VCaP (cell line): ENCODE measurements around the gene SYT11.

Experiments
- H3K27ac ChIP-seq: fragments of 450-650 bp; 2 replicates; pipeline ENCODE4 v1.5.1; 2017
- TF ChIP-seq, protein P1 (sequence below): fragments of 450-650 bp; conservative IDR thresholded peaks from 2 replicates; pipeline ENCODE4 v1.5.1; 2017; ENCODE audit warnings: mild to moderate bottlenecking, moderate library complexity

The SYT11 gene

DNA sequence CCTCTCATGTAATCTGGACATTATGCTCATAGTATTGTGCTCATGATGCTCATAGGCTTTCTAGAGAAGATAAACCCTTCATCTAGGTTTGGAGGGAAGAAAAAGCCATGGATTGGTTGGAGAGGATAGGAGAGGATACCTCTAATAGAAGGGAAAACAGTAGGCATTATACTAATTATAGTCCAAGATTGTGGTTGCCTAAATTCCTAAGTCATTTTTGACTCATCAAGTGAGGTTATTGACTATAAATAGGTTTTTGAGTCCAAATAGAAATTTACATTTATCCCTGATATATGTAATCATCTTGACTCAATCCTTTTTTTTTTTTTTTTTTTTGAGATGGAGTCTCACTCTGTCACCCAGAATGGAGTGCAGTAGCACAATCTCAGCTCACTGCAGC lies 5.0 kb downstream of the SYT11 start:
- H3K27ac ChIP-seq: no peak overlapping the region
- TF ChIP-seq, protein P1, sequence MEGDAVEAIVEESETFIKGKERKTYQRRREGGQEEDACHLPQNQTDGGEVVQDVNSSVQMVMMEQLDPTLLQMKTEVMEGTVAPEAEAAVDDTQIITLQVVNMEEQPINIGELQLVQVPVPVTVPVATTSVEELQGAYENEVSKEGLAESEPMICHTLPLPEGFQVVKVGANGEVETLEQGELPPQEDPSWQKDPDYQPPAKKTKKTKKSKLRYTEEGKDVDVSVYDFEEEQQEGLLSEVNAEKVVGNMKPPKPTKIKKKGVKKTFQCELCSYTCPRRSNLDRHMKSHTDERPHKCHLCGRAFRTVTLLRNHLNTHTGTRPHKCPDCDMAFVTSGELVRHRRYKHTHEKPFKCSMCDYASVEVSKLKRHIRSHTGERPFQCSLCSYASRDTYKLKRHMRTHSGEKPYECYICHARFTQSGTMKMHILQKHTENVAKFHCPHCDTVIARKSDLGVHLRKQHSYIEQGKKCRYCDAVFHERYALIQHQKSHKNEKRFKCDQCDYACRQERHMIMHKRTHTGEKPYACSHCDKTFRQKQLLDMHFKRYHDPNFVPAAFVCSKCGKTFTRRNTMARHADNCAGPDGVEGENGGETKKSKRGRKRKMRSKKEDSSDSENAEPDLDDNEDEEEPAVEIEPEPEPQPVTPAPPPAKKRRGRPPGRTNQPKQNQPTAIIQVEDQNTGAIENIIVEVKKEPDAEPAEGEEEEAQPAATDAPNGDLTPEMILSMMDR: no peak

DNA sequence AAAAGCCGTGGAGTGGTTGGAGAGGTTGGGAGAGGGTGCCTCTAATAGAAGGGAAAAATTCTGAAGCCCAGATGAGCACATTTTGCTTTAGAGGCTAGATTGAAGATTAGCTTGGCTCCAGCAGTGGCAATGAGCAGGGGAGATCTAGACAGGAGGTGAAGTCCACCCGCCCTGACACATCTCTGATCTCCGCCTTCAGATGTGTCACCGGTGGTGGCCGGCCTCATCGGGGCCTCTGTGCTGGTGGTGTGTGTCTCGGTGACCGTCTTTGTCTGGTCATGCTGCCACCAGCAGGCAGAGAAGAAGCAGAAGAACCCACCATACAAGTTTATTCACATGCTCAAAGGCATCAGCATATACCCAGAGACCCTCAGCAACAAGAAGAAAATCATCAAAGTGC lies 8.4 kb downstream of the SYT11 start:
- TF ChIP-seq, protein P1: no peak
- H3K27ac ChIP-seq: no peak overlapping the region

DNA sequence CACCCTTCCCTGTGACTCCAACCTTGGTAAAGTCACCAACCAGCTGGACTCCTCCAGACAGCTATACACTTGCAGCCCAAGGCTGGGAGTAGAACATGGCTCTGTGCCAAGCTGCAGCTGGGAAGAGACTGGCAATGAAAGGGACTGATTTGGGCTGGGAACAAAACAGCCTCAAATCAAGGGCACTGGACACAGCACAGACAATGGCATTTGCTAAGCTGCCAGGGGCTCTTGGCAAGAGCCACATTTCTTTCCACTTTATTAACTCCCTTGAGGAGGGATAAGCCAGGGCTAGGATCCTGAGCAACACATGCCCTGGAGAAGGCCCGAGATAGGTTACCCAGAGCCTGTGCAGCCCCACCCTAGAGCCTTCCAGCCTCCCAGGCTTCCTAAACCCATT lies 12.0 kb downstream of the SYT11 start:
- peak overlapping the region; percentile 19; the same call in 1 of the 2 replicates for H3K27ac ChIP-seq
- TF ChIP-seq, protein P1: no peak

DNA sequence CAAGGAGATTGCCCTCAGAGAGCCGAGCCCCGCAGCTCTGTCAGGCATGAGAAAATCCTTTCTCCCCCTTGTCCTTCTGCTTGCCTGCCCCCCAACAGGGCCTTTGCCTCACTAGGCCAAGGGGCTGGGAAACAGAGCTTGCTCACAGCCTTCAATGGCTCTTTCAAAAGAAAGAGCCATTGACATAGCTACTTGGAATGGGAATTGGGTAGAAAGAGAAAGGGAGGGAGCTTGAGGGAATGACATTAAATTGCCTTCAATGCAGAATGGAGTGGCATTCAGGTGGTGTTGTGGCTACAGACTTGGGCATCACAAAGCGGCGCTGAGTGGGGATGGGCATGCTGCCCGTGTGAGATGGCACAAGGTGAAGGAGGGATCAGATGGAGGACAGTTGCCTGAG lies 13.2 kb downstream of the SYT11 start:
- TF ChIP-seq, protein P1: no peak
- H3K27ac ChIP-seq: no peak overlapping the region

DNA sequence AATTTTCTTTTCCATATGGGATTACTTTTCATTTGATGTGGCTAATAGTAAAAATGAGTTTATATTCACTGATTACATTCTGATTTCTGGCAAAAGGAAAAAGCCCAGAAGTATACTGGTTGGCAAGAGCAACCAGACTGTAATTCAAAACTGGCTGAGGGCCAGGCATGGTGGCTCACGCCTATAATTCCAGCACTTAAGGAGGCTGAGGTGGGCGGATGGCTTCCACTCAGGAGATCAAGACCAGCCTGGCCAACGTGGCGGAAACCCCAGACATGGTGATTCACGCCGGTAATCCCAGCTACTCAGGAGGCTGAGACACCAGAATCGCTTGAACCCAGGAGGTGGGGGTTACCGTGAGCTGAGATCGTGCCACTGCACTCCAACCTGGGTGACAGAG lies 14.5 kb downstream of the SYT11 start:
- H3K27ac ChIP-seq: no peak overlapping the region
- TF ChIP-seq, protein P1: no peak

DNA sequence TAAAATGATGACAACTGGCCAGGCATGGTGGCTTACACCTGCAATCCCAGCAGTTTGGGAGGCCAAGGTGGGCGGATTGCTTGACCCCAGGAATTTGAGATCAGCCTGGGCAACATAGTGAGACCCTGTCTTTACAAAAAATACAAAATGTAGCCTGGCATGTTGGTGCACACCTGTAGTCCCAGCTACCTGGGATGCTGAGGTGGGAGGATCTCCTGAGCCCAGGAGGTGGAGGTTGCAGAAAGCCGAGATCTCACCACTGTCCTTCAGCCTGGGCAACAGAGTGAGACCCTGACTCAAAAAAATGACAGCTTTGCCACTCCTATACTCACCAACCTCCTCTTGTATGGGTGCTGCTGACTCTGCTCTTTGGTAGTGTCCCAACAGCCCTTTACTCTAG lies 18.6 kb downstream of the SYT11 start:
- H3K27ac ChIP-seq: no peak overlapping the region
- TF ChIP-seq, protein P1: no peak

DNA sequence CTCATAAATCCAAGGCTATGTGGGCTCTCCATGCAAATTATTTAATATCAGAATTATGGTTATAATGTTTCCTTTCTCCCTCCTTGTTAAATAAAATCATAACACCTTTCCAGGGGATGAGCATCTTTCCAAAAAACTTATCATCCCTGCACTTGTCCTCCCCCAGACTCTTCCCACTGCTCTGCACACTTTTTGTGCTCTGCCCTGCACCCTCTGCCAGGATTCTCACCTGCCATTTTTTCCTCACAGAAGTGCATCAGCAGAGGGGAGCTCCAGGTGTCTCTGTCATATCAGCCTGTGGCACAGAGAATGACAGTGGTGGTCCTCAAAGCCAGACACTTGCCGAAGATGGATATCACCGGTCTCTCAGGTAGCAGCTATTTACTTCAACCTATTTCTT lies 20.9 kb downstream of the SYT11 start:
- TF ChIP-seq, protein P1: no peak
- no peak overlapping the region for H3K27ac ChIP-seq

DNA sequence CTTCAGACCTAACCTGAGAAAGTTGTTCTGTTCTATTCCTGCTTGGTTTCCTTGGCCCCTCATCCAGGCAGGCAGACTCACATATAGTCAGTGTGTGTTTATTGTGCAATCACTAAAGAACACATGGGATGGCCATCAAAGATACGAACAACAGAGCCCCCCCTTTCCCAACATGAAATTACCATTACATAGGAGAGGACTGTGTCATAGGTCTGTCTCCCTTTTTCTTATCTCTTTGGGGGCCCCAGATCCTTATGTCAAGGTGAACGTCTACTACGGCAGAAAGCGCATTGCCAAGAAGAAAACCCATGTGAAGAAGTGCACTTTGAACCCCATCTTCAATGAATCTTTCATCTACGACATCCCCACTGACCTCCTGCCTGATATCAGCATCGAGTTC lies 21.6 kb downstream of the SYT11 start:
- no peak overlapping the region for H3K27ac ChIP-seq
- TF ChIP-seq, protein P1: no peak
